ENCODE data around the gene KLF16. TPM values are rescaled to one million over a fixed set of nuclear protein-coding genes. Genes with fewer than 3 reads are reported as not detected.
"Not testable (repeated sequence)": the region's sequence is repeated elsewhere in the genome, so short reads cannot be mapped to it uniquely, and the experiment has no call there.

KLF16 gene
- total RNA-seq, 2 experiments from 2014 or later = 41.5 to 45.7 TPM

DNA sequence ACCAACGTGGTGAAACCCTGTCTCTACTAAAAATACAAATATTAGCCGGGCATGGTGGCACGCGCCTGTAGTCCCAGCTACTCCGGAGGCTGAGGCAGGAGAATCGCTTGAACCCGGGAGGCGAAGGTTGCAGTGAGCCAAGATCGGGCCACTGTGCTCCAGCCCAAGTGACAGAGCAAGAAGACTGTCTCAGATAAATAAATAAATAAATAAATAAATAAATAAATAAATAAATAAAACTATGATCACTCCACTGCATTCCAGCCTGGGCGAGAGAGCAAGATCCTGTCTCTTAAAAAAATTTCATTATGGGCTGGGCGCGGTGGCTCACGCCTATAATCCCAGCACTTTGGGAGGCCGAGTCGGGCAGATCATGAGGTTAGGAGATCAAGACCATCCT is 23.0 kb upstream of the KLF16 start:
- POLR2A ChIA-PET = interaction anchor here (1.0 kb wide), 1 partner anchor 11 kb away, joined by 4 read pairs; no protein-coding TSS in a partner anchor
- CTCF ChIA-PET = not testable (repeated sequence)

DNA sequence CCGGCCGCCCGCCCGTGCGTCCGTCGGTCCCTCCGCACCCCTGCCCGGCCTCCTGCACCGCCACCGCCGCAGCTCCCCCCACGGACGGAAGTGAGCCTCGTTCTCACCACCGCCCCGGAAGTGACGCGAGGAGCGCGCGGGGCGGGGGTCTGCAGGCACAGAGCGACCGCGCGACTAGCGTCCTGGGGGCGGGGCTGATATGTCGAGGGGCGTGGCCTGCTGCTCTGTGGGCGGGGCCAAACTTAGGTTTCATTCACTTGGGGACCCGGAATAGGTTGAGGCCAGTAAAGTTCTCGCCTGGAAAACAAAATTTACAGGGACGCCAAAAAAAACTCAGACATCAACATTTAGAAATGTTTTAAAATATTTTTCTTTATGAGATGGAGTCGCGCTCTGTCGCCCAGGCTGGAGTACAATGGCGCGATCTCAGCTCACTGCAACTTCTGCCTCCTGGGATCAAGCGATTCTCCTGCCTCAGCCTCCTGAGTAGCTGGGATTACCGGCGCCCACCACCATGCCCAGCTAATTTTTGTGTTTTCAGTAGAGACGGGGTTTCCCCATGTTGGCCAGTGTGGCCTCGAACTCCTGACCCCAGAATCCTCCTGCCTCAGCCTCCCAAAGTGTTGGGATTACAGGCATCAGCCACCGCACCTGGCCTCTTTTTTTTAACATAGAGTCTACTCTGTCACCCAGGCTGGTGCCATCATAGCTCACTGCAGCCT is 22.2 kb upstream of the KLF16 start, which contains the start of gene ABHD17A:
Gene ABHD17A (minus strand): TSS at position 99 of the 722 bp plus-strand sequence. CDS start 3,930 bp downstream, outside the sequence.
- POLR2A ChIA-PET = interaction anchor here (0.7 to 1.0 kb wide), 2 partner anchors 12 to 28 kb away, joined by 3 to 4 read pairs; no protein-coding TSS in a partner anchor
- CTCF ChIA-PET = interaction anchor here (1.2 to 3.8 kb wide), 3 partner anchors 9 to 21 kb away, joined by 3 to 12 read pairs (median 4); no protein-coding TSS in a partner anchor

- POLR2A ChIA-PET = interaction anchor here (0.7 to 1.5 kb wide), 2 partner anchors 13 to 27 kb away, joined by 3 to 4 read pairs; no protein-coding TSS in a partner anchor
- CTCF ChIA-PET = interaction anchor here (0.8 to 3.8 kb wide), 5 partner anchors 9 to 35 kb away, joined by 3 to 17 read pairs (median 4); no protein-coding TSS in a partner anchor
These were observed 21.4 kb upstream of the KLF16 start for GRCh38 chr19:1884719-1885334.

- POLR2A ChIA-PET = interaction anchor here (0.7 to 2.1 kb wide), 3 partner anchors 14 to 287 kb away, joined by 3 to 7 read pairs (median 4); no protein-coding TSS in a partner anchor
- CTCF ChIA-PET = interaction anchor here (0.8 to 3.8 kb wide), 5 partner anchors 8 to 35 kb away, joined by 3 to 17 read pairs (median 4); no protein-coding TSS in a partner anchor
These were observed 20.9 kb upstream of the KLF16 start for GRCh38 chr19:1884291-1884718.

DNA sequence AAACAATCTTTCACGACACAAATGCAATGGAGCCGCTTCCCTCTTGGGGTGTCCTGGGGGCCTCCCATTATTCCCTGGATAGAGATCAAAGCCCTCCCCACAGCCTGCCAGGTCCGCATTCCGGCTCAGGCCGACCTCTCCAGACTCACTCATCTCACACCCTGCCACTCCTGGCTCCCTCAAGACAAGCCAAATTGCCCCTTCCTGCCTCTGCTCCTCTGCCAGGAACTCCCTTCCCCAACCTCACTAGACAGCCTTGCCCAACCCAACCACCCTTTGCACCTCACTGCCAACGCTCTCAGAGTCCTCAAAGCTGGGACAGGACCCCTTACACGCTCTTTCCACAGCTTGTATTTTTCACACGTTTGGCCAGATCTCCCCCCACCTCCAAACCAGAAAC is 20.4 kb upstream of the KLF16 start:
- CTCF ChIA-PET = interaction anchor here (0.8 to 3.8 kb wide), 4 partner anchors 8 to 34 kb away, joined by 3 to 17 read pairs (median 8); no protein-coding TSS in a partner anchor
- POLR2A ChIA-PET = interaction anchor here (0.7 to 2.1 kb wide), 3 partner anchors 14 to 287 kb away, joined by 3 to 7 read pairs (median 4); no protein-coding TSS in a partner anchor

GRCh38 chr19:1882786-1883692 is 19.7 kb upstream of the KLF16 start:
- POLR2A ChIA-PET = interaction anchor here (0.7 to 2.1 kb wide), 3 partner anchors 15 to 286 kb away, joined by 3 to 7 read pairs (median 4); no protein-coding TSS in a partner anchor

GRCh38 chr19:1882089-1882785 is 18.9 kb upstream of the KLF16 start:
- POLR2A ChIA-PET = interaction anchor here (0.6 to 2.1 kb wide), 3 partner anchors 12 to 18 kb away, joined by 3 to 7 read pairs (median 4); no protein-coding TSS in a partner anchor
- CTCF ChIA-PET = interaction anchor here (0.6 to 3.8 kb wide), 5 partner anchors 15 to 45 kb away, joined by 3 to 17 read pairs (median 4); partner anchors contain the start of gene REXO1

More at GRCh38 chr19:1882786-1883692, 19.7 kb upstream of the KLF16 start:
- CTCF ChIA-PET = interaction anchor here (1.1 to 3.8 kb wide), 4 partner anchors 14 to 34 kb away, joined by 3 to 17 read pairs (median 8); partner anchors contain the start of gene REXO1

- POLR2A ChIA-PET = interaction anchor here (1.0 kb wide), 1 partner anchor 16 kb away, joined by 3 read pairs; no protein-coding TSS in a partner anchor
- CTCF ChIA-PET = interaction anchor here (0.6 to 3.8 kb wide), 4 partner anchors 16 to 44 kb away, joined by 3 to 17 read pairs (median 8); partner anchors contain the start of gene REXO1
These were observed 18.2 kb upstream of the KLF16 start for GRCh38 chr19:1881393-1882088.

GRCh38 chr19:1880611-1881392 is 17.4 kb upstream of the KLF16 start:
- ChIA-PET CTCF (interaction anchor here (3.8 kb wide), 1 partner anchor 16 kb away, joined by 17 read pairs; no protein-coding TSS in a partner anchor), POLR2A (no interaction called here)

DNA sequence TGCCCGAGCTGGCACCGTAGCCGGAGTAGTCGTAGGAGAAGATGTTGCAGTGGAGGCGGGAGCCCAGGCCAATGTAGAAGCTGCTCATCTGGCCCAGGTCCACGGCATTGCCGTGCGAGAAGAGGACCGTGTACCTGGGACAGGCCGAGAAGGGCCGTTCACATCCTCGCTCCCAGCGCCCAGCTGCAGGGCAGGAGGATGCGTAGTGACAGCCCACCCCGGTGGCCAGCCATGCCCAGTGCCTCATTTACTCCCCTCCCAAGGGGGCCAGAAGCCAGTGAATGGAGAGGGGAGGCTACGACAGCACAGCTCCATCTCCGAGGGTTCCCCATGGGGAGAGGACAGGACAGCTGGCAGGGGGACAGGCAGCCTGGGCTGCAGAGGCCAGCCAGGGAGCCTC is 16.6 kb upstream of the KLF16 start:
- POLR2A ChIA-PET, CTCF ChIA-PET: not testable (repeated sequence)

- POLR2A ChIA-PET, CTCF ChIA-PET: not testable (repeated sequence)
These were observed 15.2 kb upstream of the KLF16 start for GRCh38 chr19:1878583-1878982.

DNA sequence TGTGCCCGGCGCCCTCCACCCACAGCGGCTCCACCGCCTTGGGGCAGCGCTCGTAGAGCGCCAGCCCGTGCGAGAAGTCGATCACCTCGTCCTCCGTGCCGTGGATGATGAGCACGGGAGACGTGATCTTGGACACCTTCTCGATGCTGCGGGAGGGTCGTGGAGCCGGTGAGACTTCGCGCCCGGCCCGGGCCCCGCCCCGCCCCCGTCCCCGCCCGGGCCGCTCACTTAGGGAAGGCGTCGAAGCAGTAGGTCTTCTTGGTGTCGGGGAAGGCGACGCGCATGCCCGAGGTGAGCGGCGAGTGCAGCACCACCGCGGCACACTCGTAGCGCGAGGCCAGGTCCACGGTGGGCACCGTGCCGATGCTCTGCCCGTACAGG is 13.9 kb upstream of the KLF16 start:
- POLR2A ChIA-PET = interaction anchor here (1.3 kb wide), 1 partner anchor 17 kb away, joined by 3 read pairs; no protein-coding TSS in a partner anchor
- CTCF ChIA-PET = interaction anchor here (1.3 to 3.3 kb wide), 3 partner anchors 10 to 20 kb away, joined by 3 to 19 read pairs (median 5); no protein-coding TSS in a partner anchor

DNA sequence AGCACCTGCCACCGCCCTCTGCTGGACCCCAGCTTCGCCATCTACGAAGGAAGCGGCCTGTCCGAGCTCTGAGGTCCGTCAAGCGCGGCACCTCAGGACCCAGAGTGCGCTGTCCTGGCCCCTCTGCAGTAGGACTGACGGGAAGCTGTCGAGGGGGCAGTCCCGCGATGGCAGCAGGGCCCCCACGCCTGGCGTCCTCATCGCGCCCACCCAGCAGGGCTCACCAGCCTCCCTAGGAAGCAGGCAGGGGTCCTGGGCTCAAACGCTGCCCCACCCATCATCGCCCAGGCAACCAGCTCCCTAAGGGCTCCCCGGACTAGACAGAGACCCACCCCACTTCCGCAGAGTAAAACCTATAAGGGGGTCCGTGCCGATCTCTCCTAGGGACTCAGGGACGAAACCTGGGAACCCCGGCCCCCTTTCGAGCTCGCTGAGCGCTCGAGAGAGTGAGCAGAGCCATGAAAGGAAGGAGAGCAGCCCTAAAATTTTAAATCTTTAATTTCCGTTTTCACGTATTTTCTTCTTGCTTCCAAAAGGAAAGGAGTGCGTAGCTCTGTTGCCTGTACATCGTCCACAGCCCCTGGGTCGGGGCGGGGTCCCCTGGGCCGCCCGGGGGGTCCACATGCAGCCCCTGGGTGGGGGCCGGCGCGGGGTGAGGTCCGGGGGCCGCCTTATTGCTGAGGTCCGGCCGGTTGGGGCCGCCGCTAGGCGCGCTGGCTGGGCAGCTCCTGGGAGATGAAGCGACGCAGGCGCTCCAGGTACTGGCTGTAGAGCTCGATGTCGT is 13.3 kb upstream of the KLF16 start:
- ChIA-PET CTCF (interaction anchor here (0.5 to 3.3 kb wide), 10 partner anchors 8 to 193 kb away, joined by 3 to 19 read pairs (median 4); partner anchors contain the start of gene ABHD17A), POLR2A (interaction anchor here (1.0 to 2.4 kb wide), 5 partner anchors 9 to 21 kb away, joined by 3 to 16 read pairs (median 7); no protein-coding TSS in a partner anchor)

- ChIA-PET POLR2A (interaction anchor here (0.8 to 2.4 kb wide), 7 partner anchors 9 to 219 kb away, joined by 3 to 16 read pairs (median 4); no protein-coding TSS in a partner anchor), CTCF (interaction anchor here (0.5 to 3.3 kb wide), 11 partner anchors 8 to 193 kb away, joined by 3 to 19 read pairs (median 4); partner anchors contain the start of gene ABHD17A)
These were observed 12.5 kb upstream of the KLF16 start for GRCh38 chr19:1875646-1876495.

All from activated CD8-positive, alpha-beta memory T cell treated with anti-CD3 and anti-CD28 coated beads for 36 hours (primary cell).